LNCAP (cell line): ENCODE data around the gene POLN.
A peak's percentile ranks its signal among the peaks of the same experiment; 100 is the strongest.

ENCODE experiments used
- CTCF ChIP-seq: fragments of 450-650 bp; IDR thresholded peaks from 2 replicates; pipeline ENCODE4 v1.5.1; 2017; ENCODE audit warnings: mild to moderate bottlenecking

The POLN gene

GRCh38 chr4:2174061-2174460 is 67.9 kb downstream of the POLN start:
- TF ChIP-seq CTCF: no peak

- TF ChIP-seq CTCF: no peak
These were observed 69.2 kb downstream of the POLN start for GRCh38 chr4:2172627-2173231.

- no peak for TF ChIP-seq CTCF
These were observed 69.8 kb downstream of the POLN start for GRCh38 chr4:2172161-2172560.

GRCh38 chr4:2168469-2169319 is 73.2 kb downstream of the POLN start:
- peak; percentile 23; the same call in 1 of the 2 replicates for TF ChIP-seq CTCF

GRCh38 chr4:2166253-2166652 is 75.7 kb downstream of the POLN start:
- no peak for TF ChIP-seq CTCF

DNA sequence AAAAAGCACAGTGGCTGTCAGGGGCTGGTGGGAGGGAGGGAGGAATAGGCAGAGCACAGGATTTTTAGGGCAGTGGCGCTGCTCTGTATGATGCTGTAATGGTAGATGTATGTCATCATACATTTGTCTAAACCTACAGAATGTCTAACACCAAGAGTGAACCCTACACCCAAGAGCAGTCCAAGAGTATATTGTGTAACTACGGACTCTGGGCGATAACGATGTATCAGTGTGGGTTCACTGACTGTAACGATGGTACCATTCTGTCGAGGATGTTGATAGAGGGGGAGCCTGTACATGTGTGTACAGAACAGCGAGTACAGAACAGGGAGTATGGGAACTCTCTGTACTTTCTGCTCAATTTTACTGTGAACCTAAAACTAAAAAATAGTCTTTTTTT is 76.5 kb downstream of the POLN start:
- no peak for TF ChIP-seq CTCF

DNA sequence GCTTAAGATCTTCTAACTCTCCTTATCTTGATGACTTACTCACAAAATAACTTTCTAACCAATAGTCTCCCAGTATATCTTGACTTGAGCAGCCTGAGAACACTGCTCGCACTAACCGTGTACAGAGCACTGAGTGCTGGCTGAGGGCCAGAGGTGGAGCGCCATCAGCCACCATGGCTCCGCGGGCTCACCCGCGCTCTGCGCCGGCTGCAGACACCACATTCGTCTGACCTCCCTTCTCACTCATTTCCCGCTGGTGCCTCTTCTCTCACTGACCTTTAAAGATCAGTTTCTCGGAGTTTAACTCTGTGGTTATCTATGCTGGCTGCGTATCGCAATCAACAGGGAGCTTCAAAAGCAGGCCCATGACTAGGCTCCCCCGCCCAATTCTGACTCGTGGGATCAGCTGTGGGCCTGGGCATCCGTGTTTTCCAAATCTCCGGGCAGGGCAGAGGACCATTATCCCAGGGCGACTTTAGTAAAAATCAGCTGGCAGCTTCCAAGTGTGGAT is 78.6 kb downstream of the POLN start:
- no peak for TF ChIP-seq CTCF
